ENCODE data around the gene FAM20C.
"Not testable (repeated sequence)": the region's sequence is repeated elsewhere in the genome, so short reads cannot be mapped to it uniquely, and the experiment has no call there.

FAM20C gene

GRCh38 chr7:294440-295154, 102.2 kb downstream of the FAM20C start:
- no peak for DNase-seq (ENCODE audit: low spot score)

- DNase-seq (ENCODE audit: low spot score): no peak
Measured at GRCh38 chr7:295155-296154, 103.1 kb downstream of the FAM20C start.

- DNase-seq (ENCODE audit: low spot score): no peak
Measured at GRCh38 chr7:296373-296945, 104.1 kb downstream of the FAM20C start.

- DNase-seq (ENCODE audit: low spot score): not testable (repeated sequence)
Measured at GRCh38 chr7:297141-297540, 104.8 kb downstream of the FAM20C start.

- DNase-seq (ENCODE audit: low spot score): no peak
Measured at GRCh38 chr7:297611-298374, 105.4 kb downstream of the FAM20C start.

GRCh38 chr7:298375-298702, 106.0 kb downstream of the FAM20C start:
- no peak for DNase-seq (ENCODE audit: low spot score)

- DNase-seq (ENCODE audit: low spot score): no peak
Measured at GRCh38 chr7:298743-299142, 106.4 kb downstream of the FAM20C start.

- no peak for DNase-seq (ENCODE audit: low spot score)
Measured at GRCh38 chr7:299169-299568, 106.8 kb downstream of the FAM20C start.

GRCh38 chr7:299628-300027, 107.3 kb downstream of the FAM20C start:
- no peak for DNase-seq (ENCODE audit: low spot score)

- no peak for DNase-seq (ENCODE audit: low spot score)
Measured at GRCh38 chr7:300048-300447, 107.7 kb downstream of the FAM20C start.

- DNase-seq (ENCODE audit: low spot score): no peak
Measured at GRCh38 chr7:300546-301290, 108.3 kb downstream of the FAM20C start.

- DNase-seq (ENCODE audit: low spot score): no peak
Measured at GRCh38 chr7:301291-302053, 109.1 kb downstream of the FAM20C start.

GRCh38 chr7:302054-302992, 110.0 kb downstream of the FAM20C start:
- no peak for DNase-seq (ENCODE audit: low spot score)

GRCh38 chr7:303425-303824, 111.1 kb downstream of the FAM20C start:
- DNase-seq (ENCODE audit: low spot score): no peak

- DNase-seq (ENCODE audit: low spot score): no peak
Measured at GRCh38 chr7:303884-304573, 111.7 kb downstream of the FAM20C start.

- no peak for DNase-seq (ENCODE audit: low spot score)
Measured at GRCh38 chr7:304574-305409, 112.4 kb downstream of the FAM20C start.

GRCh38 chr7:305410-306151, 113.2 kb downstream of the FAM20C start:
- DNase-seq (ENCODE audit: low spot score): no peak
